ENCODE data around the gene NPR2.

DNA sequence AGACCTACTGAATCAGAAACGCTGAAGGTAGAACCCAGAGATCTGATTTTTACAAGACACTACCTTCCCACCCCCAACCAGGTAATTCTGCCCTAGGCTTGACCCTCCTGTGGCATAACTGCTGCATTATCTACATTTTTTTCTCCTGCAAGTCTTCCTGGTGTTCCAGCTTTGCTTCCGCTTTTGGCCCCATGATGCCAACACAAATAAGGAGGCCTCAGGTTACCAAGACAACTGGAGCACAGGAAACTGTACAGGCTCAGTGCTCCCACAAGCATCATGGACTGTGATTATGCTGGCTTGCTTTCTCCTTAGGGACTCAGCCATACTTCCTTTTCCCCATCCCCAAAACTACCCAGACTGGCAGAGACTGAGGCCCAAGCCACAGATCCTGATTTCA is 30.7 kb upstream of the NPR2 start:
- no peak for TF ChIP-seq ISL1 (CRISPR knock-in tag; IDR thresholded peaks at IDR 0.05)
- TF ChIP-seq TCF4 (CRISPR knock-in tag; IDR thresholded peaks at IDR 0.05; ENCODE audit: borderline replicate concordance) = no peak
- no peak for TF ChIP-seq SNAI2 (CRISPR knock-in tag; IDR thresholded peaks at IDR 0.05)
- TF ChIP-seq, protein P1, sequence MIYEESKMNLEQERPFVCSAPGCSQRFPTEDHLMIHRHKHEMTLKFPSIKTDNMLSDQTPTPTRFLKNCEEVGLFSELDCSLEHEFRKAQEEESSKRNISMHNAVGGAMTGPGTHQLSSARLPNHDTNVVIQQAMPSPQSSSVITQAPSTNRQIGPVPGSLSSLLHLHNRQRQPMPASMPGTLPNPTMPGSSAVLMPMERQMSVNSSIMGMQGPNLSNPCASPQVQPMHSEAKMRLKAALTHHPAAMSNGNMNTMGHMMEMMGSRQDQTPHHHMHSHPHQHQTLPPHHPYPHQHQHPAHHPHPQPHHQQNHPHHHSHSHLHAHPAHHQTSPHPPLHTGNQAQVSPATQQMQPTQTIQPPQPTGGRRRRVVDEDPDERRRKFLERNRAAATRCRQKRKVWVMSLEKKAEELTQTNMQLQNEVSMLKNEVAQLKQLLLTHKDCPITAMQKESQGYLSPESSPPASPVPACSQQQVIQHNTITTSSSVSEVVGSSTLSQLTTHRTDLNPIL (CRISPR knock-in tag; IDR thresholded peaks at IDR 0.05; ENCODE audit: low read depth) = no peak
